Natural killer cell treated with Interleukin-12 subunit alpha and Interleukin-12 subunit beta and Interleukin-15 and Interleukin-18, amount 100 ng/mL, for 72 hours (primary cell): ENCODE results near the gene CYGB. TPM values are rescaled to one million over a fixed set of nuclear protein-coding genes. Genes with fewer than 3 reads are reported as not detected.

Source experiments
- ATAC-seq, 2 donors: fragments of 150-1000 bp; cut with Tn5 transposase in 1 of 2; sonication (Bioruptor Pico), chemical (Tn5 transposase) in 1 of 2; 2 replicates each; pipeline ENCODE4 v1.10.0; 2021
- DNase-seq: peaks from one replicate; pipeline ENCODE4 v3.0.0; 2022; ENCODE audit warnings: low spot score
- H3K27ac Mint-ChIP-seq, 2 donors: 1 replicate in 1 of 2; 2 replicates in 1 of 2; pipeline ENCODE4 v1.8.0; 2022; ENCODE audit warnings: mixed read lengths in 2 of 2, mild to moderate bottlenecking in 1 of 2, moderate library complexity in 1 of 2
- H3K27me3 Mint-ChIP-seq, 2 donors: 1 replicate in 1 of 2; 2 replicates in 1 of 2; pipeline ENCODE4 v1.8.0; 2022; ENCODE audit warnings: mixed read lengths in 2 of 2
- H3K36me3 Mint-ChIP-seq: one replicate; pipeline ENCODE4 v1.8.0; 2022; ENCODE audit warnings: mixed read lengths
- H3K4me1 Mint-ChIP-seq, 2 donors: 1 replicate in 1 of 2; 2 replicates in 1 of 2; pipeline ENCODE4 v1.8.0; 2022; ENCODE audit warnings: low read depth in 2 of 2, mixed read lengths in 2 of 2, mild to moderate bottlenecking in 1 of 2
- H3K4me3 Mint-ChIP-seq: one replicate; pipeline ENCODE4 v1.8.0; 2022; ENCODE audit warnings: mixed read lengths
- H3K9me3 Mint-ChIP-seq: 2 replicates; pipeline ENCODE4 v1.8.0; 2022; ENCODE audit warnings: mixed read lengths
- total RNA-seq, 2 donors: library from RNA; stranded (reverse); gene quantifications; one replicate each; pipeline ENCODE4 v1.2.3, GENCODE V29; 2022

CYGB gene
- total RNA-seq, 2 donors from 2014 or later, result 1.0 to 2.9 TPM

DNA sequence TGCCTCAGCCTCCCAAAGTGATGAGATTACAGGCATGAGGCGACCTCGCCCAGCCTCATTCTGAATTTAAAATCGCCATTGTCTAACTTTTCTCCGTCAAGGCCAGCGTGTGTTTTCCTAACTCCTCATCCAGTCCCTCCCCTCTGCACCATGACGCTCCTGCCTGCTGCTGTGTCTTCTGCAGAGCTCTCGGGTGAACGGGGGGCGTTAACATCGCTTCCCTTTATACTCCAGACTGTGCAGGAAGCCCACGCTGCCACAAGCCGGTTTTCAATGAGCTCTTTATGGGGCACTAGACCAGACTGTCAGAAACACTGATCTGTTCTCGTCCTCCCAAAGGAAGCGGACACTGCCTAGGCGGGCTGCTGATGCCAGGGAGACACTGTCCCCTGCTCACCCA is 56.9 kb downstream of the CYGB start:
- no peak for ATAC-seq

DNA sequence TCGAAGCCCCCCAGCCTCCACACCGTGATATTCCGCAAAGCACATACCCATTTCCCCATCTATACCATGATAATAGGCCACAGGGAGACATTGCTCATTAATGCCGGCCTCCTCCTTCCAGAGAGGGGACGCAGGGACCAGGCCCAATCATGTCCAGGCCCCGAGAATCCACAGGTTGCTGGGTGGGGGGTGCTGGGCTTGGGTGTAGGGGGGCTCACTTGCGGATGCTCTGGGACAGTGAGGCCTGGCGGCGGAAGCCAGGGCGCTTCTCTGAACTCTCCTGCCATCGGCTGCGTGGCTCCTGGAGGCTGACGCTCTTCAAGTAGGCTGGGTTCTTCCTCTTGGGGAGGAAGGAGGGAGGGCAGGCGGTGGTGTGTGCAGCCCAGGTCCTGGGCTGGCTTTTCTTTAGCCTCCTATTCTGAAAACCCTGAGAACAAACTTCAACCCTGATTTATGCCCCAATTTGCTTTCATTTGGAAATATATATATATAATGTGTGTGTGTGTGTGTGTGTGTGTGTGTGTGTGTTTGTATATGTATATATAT is 57.9 kb downstream of the CYGB start:
- Mint-ChIP-seq H3K27ac (no peak overlapping the region), H3K9me3 (no peaks in the 10 kb centered on the region), H3K4me3 (no peak overlapping the region), H3K27me3 (no peaks in the 10 kb centered on the region), H3K4me1 (peaks cover 19 to 24% of the 10 kb centered on the region in 2 donors), H3K36me3 (peaks cover 5% of the 10 kb centered on the region)
- no peak for DNase-seq
- ATAC-seq, result no peak

More for the DNA sequence above, 56.9 kb downstream of the CYGB start:
- no peaks in the 10 kb centered on the region for H3K9me3 Mint-ChIP-seq
- H3K36me3 Mint-ChIP-seq, result peaks cover 5% of the 10 kb centered on the region
- H3K27me3 Mint-ChIP-seq, result no peaks in the 10 kb centered on the region
- H3K4me1 Mint-ChIP-seq, result peaks cover 24 to 29% of the 10 kb centered on the region in 2 donors
- no peak for DNase-seq
- H3K27ac Mint-ChIP-seq, result peak overlapping the region; percentile 27 to 81
- no peak overlapping the region for H3K4me3 Mint-ChIP-seq

DNA sequence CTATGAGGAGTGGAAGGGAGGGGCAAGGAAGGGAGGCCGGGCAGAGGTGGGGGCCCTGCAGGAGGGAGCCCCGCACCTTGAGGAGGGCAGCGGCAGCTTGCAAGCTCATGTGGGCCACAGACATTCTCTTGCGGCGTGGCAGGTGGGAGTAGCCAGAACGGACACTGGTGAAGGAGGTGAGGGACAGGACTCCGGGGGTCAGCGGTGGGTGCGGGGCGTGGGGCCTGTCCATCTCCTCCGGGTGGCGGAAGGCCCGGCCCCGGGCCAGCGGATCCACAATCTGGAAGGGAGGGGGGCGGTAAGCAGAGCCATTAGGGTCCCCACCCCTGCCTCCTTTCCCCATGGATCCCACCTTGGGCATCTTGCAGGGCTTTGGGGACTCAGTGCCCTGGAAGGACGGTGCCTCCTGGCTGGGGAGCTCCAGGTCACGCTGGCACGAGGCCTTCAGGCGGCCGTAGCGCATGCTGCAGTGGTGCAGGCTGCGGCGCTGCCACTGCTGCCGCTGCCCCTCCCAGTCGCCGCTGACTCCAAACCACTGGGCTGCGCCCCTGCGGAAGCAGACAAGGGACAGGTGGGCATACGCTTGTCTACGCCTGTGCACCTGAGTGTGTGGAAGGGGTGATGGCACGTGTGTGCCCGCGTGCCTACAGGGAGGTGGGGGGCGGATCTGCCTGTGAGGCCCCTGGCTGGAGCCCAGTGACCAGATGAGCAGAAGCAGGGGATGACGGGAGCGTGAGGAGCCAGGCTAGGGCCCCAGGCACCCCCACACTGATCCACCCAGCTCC is 58.6 kb downstream of the CYGB start:
- Mint-ChIP-seq H3K4me3 (no peak overlapping the region), H3K27ac (no peak overlapping the region), H3K4me1 (peaks cover 14 to 20% of the 10 kb centered on the region in 2 donors), H3K36me3 (peaks cover 5% of the 10 kb centered on the region), H3K27me3 (no peaks in the 10 kb centered on the region), H3K9me3 (no peaks in the 10 kb centered on the region)
- ATAC-seq, result no peak
- DNase-seq, result no peak

DNA sequence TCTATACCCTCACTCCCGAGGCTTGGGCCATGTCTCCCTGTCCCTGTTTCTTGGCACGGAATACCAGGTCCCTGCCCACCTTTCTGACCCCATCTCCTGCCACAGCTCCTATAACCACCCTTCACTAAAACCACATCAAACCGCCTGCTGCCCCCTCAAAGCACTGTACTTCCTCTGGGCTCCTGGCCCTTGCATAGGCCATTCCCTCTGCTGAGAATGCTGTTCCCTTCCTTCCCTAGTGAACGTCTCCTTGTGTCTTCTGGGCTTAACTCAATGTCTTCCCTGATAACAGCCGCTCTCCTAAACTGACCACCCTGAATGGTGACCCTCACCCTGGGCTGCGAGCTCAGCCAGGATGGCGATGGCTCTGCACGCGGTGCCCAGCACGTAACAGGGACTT is 59.4 kb downstream of the CYGB start:
- H3K27ac Mint-ChIP-seq, result peak overlapping the region; percentile 6 to 13
- H3K36me3 Mint-ChIP-seq, result peaks cover 5% of the 10 kb centered on the region
- peaks cover 14 to 20% of the 10 kb centered on the region in 2 donors for H3K4me1 Mint-ChIP-seq
- H3K4me3 Mint-ChIP-seq, result no peak overlapping the region
- no peak for ATAC-seq
- DNase-seq, result no peak
- no peaks in the 10 kb centered on the region for H3K27me3 Mint-ChIP-seq
- no peaks in the 10 kb centered on the region for H3K9me3 Mint-ChIP-seq

DNA sequence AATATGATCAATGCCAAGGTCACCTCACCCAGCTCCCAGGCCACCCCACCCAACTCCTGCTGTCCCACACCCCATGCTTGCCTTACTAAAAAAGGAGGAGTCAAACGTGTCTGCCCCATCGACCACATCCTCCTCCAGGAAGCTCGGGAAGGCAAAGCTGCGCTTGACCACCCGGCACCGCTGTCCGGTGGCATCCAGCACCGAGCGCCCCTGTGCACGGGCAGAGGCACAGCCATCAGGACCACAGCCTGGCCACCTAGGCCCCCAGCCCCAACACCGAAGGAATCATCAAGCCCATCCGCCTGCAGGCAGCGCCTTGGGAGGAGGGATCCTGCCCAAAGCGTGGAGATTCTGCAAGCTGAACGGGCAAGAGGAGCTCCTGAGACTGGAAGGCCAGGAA is 59.9 kb downstream of the CYGB start:
- Mint-ChIP-seq H3K4me1 (peaks cover 14 to 20% of the 10 kb centered on the region in 2 donors), H3K9me3 (no peaks in the 10 kb centered on the region), H3K36me3 (peaks cover 5% of the 10 kb centered on the region), H3K27ac (peak overlapping the region; percentile 6 to 13), H3K27me3 (no peaks in the 10 kb centered on the region), H3K4me3 (no peak overlapping the region)
- DNase-seq (no peak), ATAC-seq (no peak)

Other genes starting within 250 kb of the CYGB start
- gene QRICH2, start 229.4 kb downstream of the CYGB start, total RNA-seq, result 1 to 10 TPM; 4.1 to 5.9 TPM
- gene PRPSAP1, start 183.8 kb downstream of the CYGB start, total RNA-seq, result 10 to 100 TPM; 45.0 to 57.4 TPM
- gene SPHK1, start 153.1 kb downstream of the CYGB start, total RNA-seq, result 10 to 100 TPM; 13.9 to 14.5 TPM
- 10 to 100 TPM; 46.7 to 66.9 TPM for gene UBE2O, start 84.6 kb downstream of the CYGB start, total RNA-seq
- under 1 TPM in 1 of 2 donors, not detected in 1; 0.78 TPM for gene AANAT, start 70.1 kb downstream of the CYGB start, total RNA-seq
- 100 to 1,000 TPM; 156 to 234 TPM for gene RHBDF2, start 36.3 kb downstream of the CYGB start, total RNA-seq
- gene PRCD, start 2.3 kb upstream of the CYGB start, total RNA-seq, result under 1 TPM in 1 of 2 donors, not detected in 1; 0.78 TPM
- under 1 TPM in 1 of 2 donors, not detected in 1; 0.62 TPM for gene ST6GALNAC2, start 48.2 kb upstream of the CYGB start, total RNA-seq
- gene ST6GALNAC1, start 106.0 kb upstream of the CYGB start, total RNA-seq, result not detected
- gene MXRA7, start 173.3 kb upstream of the CYGB start, total RNA-seq, result 10 to 100 TPM; 18.1 to 19.4 TPM
- 10 to 100 TPM; 74.3 to 97.1 TPM for gene JMJD6, start 188.9 kb upstream of the CYGB start, total RNA-seq
- 10 to 100 TPM; 26.4 to 37.0 TPM for gene METTL23, start 189.1 kb upstream of the CYGB start, total RNA-seq
- 100 to 1,000 TPM; 373 to 571 TPM for gene SRSF2, start 199.6 kb upstream of the CYGB start, total RNA-seq
- 10 to 100 TPM; 18.1 to 25.5 TPM for gene MFSD11, start 200.4 kb upstream of the CYGB start, total RNA-seq